ENCODE data around the gene UNC5C. TPM values are rescaled to one million over a fixed set of nuclear protein-coding genes. Genes with fewer than 3 reads are reported as not detected.

UNC5C gene
- total RNA-seq, 1 donor from 2014 or later: 0.39 TPM

DNA sequence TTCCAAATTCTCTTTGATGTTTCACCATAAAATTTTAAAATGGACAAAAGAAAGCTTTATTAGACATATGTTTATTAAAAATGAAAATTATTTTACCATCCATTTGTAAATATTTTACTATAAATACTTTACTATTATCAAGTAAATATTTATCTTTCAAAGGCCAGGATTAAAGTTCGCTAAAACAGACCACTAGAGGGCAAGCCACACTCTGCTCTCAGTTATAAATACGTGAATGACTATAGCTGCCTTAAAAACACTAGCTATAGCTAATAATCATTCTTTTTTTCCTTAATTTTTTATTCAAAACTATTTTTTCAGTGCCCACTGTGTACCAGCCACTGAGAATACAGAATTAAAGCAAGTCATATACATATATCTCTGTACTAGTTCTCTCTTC, 38.6 kb downstream of the UNC5C start:
- Histone ChIP-seq H4K20me1 (ENCODE audit: low read depth) (no peaks in the 10 kb centered on the region), H3K9ac (no peak overlapping the region), H3F3A (ENCODE audit: low read depth) (no peaks in the 10 kb centered on the region), H3K9me3 (ENCODE audit: low read depth) (no peaks in the 10 kb centered on the region), H2AFZ (replicated peaks) (no peak overlapping the region), H3K4me2 (no peak overlapping the region), H3K4me3 (no peak overlapping the region), H3K4me1 (peaks cover 3% of the 10 kb centered on the region), H3K27me3 (no peaks in the 10 kb centered on the region), H3K36me3 (no peaks in the 10 kb centered on the region), H3K27ac (no peak overlapping the region), H3K79me2 (ENCODE audit: low read depth) (no peaks in the 10 kb centered on the region)
- no peak overlapping the region for H3K4me3 Mint-ChIP-seq
- H3K27ac Mint-ChIP-seq: no peak overlapping the region
- H3K4me1 Mint-ChIP-seq: peaks cover 12% of the 10 kb centered on the region
- TF ChIP-seq, protein P1, sequence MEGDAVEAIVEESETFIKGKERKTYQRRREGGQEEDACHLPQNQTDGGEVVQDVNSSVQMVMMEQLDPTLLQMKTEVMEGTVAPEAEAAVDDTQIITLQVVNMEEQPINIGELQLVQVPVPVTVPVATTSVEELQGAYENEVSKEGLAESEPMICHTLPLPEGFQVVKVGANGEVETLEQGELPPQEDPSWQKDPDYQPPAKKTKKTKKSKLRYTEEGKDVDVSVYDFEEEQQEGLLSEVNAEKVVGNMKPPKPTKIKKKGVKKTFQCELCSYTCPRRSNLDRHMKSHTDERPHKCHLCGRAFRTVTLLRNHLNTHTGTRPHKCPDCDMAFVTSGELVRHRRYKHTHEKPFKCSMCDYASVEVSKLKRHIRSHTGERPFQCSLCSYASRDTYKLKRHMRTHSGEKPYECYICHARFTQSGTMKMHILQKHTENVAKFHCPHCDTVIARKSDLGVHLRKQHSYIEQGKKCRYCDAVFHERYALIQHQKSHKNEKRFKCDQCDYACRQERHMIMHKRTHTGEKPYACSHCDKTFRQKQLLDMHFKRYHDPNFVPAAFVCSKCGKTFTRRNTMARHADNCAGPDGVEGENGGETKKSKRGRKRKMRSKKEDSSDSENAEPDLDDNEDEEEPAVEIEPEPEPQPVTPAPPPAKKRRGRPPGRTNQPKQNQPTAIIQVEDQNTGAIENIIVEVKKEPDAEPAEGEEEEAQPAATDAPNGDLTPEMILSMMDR (IDR thresholded peaks at IDR 0.05): peak; percentile 70
- no peak for TF ChIP-seq EZH2 (IDR thresholded peaks at IDR 0.05)
- peaks cover 4% of the 10 kb centered on the region for H3K9me3 Mint-ChIP-seq
- peaks cover 31% of the 10 kb centered on the region for H3K36me3 Mint-ChIP-seq
- DNase-seq (ENCODE audit: low spot score): peak; percentile 21
- no peaks in the 10 kb centered on the region for H3K27me3 Mint-ChIP-seq (ENCODE audit: insufficient read depth, low read depth)

DNA sequence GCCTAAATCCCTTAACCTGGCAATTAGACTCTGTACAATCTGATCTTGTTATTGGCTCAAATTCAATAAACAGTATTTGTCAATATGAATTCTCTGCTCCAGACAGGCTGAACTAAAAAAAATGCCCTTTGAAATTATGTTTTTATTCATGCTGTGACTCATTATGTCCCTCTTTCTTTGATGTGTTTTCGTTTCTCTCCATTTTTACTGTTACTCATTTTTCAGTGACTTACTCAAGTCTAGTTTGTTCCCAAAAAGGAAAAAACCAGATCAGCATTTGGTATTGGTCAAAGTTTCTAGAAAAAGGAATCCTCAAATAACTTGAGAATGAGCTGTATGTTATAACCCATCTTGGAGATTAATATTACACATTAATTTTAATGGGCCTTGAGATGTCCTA, 40.4 kb downstream of the UNC5C start:
- H3F3A ChIP-seq (ENCODE audit: low read depth): no peaks in the 10 kb centered on the region
- H3K4me1 Mint-ChIP-seq: peaks cover 19% of the 10 kb centered on the region
- H3K4me2 ChIP-seq: no peak overlapping the region
- peaks cover 41% of the 10 kb centered on the region for H3K36me3 Mint-ChIP-seq
- no peak for DNase-seq (ENCODE audit: low spot score)
- no peaks in the 10 kb centered on the region for H3K36me3 ChIP-seq
- no peaks in the 10 kb centered on the region for H3K79me2 ChIP-seq (ENCODE audit: low read depth)
- no peak overlapping the region for H3K4me3 ChIP-seq
- no peak overlapping the region for H3K9ac ChIP-seq
- no peaks in the 10 kb centered on the region for H3K27me3 ChIP-seq
- H3K9me3 ChIP-seq (ENCODE audit: low read depth): no peaks in the 10 kb centered on the region
- H3K9me3 Mint-ChIP-seq: peaks cover 9% of the 10 kb centered on the region
- H2AFZ ChIP-seq (replicated peaks): no peak overlapping the region
- H3K27ac ChIP-seq: no peak overlapping the region
- H4K20me1 ChIP-seq (ENCODE audit: low read depth): no peaks in the 10 kb centered on the region
- H3K27ac Mint-ChIP-seq: no peak overlapping the region
- no peak overlapping the region for H3K4me3 Mint-ChIP-seq
- peaks cover 9% of the 10 kb centered on the region for H3K4me1 ChIP-seq
- no peaks in the 10 kb centered on the region for H3K27me3 Mint-ChIP-seq (ENCODE audit: insufficient read depth, low read depth)
- no peak for TF ChIP-seq EZH2phosphoT487 (IDR thresholded peaks at IDR 0.05)
- TF ChIP-seq, protein P1 (IDR thresholded peaks at IDR 0.05): no peak
- no peak for TF ChIP-seq EZH2 (IDR thresholded peaks at IDR 0.05)

DNA sequence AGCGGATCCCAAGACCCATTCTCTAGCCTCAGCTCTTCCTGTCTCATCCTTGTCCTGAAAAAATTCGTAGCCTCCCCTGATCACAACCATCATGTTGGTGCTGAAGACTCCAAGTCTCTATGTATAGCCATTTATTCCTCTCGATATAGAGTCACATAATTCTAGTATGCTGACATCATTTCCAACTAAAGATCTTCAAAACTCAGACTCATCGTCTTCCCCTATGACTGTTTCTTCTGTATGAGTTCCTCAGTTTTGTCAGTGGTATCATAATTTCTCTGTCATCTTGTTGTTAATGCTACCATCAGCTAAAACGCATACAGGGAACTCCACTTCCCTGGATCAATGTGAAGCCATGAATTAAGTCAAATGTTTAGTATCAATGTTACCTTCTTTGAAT, 41.2 kb downstream of the UNC5C start:
- H3K27ac ChIP-seq: no peak overlapping the region
- no peak overlapping the region for H3K9ac ChIP-seq
- H3K9me3 ChIP-seq (ENCODE audit: low read depth): no peaks in the 10 kb centered on the region
- no peak overlapping the region for H3K27ac Mint-ChIP-seq
- H2AFZ ChIP-seq (replicated peaks): no peak overlapping the region
- no peak overlapping the region for H3K4me2 ChIP-seq
- no peaks in the 10 kb centered on the region for H4K20me1 ChIP-seq (ENCODE audit: low read depth)
- no peaks in the 10 kb centered on the region for H3K27me3 ChIP-seq
- no peaks in the 10 kb centered on the region for H3K27me3 Mint-ChIP-seq (ENCODE audit: insufficient read depth, low read depth)
- no peaks in the 10 kb centered on the region for H3F3A ChIP-seq (ENCODE audit: low read depth)
- no peak overlapping the region for H3K4me3 Mint-ChIP-seq
- no peaks in the 10 kb centered on the region for H3K79me2 ChIP-seq (ENCODE audit: low read depth)
- H3K36me3 Mint-ChIP-seq: peaks cover 42% of the 10 kb centered on the region
- peaks cover 9% of the 10 kb centered on the region for H3K4me1 ChIP-seq
- no peaks in the 10 kb centered on the region for H3K36me3 ChIP-seq
- peaks cover 9% of the 10 kb centered on the region for H3K9me3 Mint-ChIP-seq
- no peak overlapping the region for H3K4me3 ChIP-seq
- TF ChIP-seq EZH2 (IDR thresholded peaks at IDR 0.05): no peak
- TF ChIP-seq, protein P1 (IDR thresholded peaks at IDR 0.05): no peak
- no peak for TF ChIP-seq EZH2phosphoT487 (IDR thresholded peaks at IDR 0.05)
- no peak for DNase-seq (ENCODE audit: low spot score)
- H3K4me1 Mint-ChIP-seq: peaks cover 17% of the 10 kb centered on the region

Data from neural progenitor cell (in vitro differentiated cells).